H9 (cell line): ENCODE measurements around the gene RAB11A. TPM values are rescaled to one million over a fixed set of nuclear protein-coding genes. Genes with fewer than 3 reads are reported as not detected.

Source experiments
- DNase-seq: peaks from one replicate; pipeline ENCODE4 v3.0.0-alpha.2; 2017
- H2AFZ ChIP-seq: one replicate; pipeline ENCODE4 v1.6.1; 2013; ENCODE audit warnings: mild to moderate bottlenecking, low read length, control low read depth, moderate library complexity
- H2AK5ac ChIP-seq: 2 replicates; pipeline ENCODE4 v1.6.1; 2013; ENCODE audit warnings: low read length, control low read depth, mixed read lengths; ENCODE audit not compliant: insufficient read length
- H2BK120ac ChIP-seq: one replicate; pipeline ENCODE4 v1.6.1; 2013; ENCODE audit warnings: low read depth, mild to moderate bottlenecking, low read length, control low read depth, inconsistent platforms; ENCODE audit not compliant: poor library complexity, severe bottlenecking
- H2BK12ac ChIP-seq: 2 replicates; pipeline ENCODE4 v1.6.1; 2013; ENCODE audit warnings: low read length, control low read depth, mixed read lengths, low read depth; ENCODE audit not compliant: insufficient read length
- H2BK15ac ChIP-seq: 2 replicates; pipeline ENCODE4 v1.6.1; 2013; ENCODE audit warnings: low read depth, low read length, control low read depth
- H2BK20ac ChIP-seq: one replicate; pipeline ENCODE4 v1.6.1; 2013; ENCODE audit warnings: low read depth, mild to moderate bottlenecking, low read length, control low read depth, inconsistent platforms; ENCODE audit not compliant: poor library complexity, severe bottlenecking
- H2BK5ac ChIP-seq: 2 replicates; pipeline ENCODE4 v1.6.1; 2013; ENCODE audit warnings: low read length, control low read depth, mixed read lengths; ENCODE audit not compliant: insufficient read length
- H3K14ac ChIP-seq: 2 replicates; pipeline ENCODE4 v1.6.1; 2013; ENCODE audit warnings: low read length, control low read depth; ENCODE audit not compliant: insufficient read depth
- H3K18ac ChIP-seq: 2 replicates; pipeline ENCODE4 v1.6.1; 2013; ENCODE audit warnings: low read depth, mild to moderate bottlenecking, mixed read lengths, low read length, control low read depth; ENCODE audit not compliant: insufficient read length
- H3K23ac ChIP-seq: 2 replicates; pipeline ENCODE4 v1.6.1; 2013; ENCODE audit warnings: low read length, control low read depth, mixed read lengths, low read depth; ENCODE audit not compliant: insufficient read length
- H3K23me2 ChIP-seq: 2 replicates; pipeline ENCODE4 v1.6.1; 2013; ENCODE audit warnings: low read depth, mild to moderate bottlenecking, mixed read lengths, low read length, control low read depth; ENCODE audit not compliant: insufficient read length, poor library complexity, severe bottlenecking
- H3K27ac ChIP-seq: 2 replicates; pipeline ENCODE4 v1.5.1; 2013; ENCODE audit warnings: low read length, control low read depth, mixed read lengths, low read depth; ENCODE audit not compliant: insufficient read length
- H3K27me3 ChIP-seq: 2 replicates; pipeline ENCODE4 v1.6.1; 2013; ENCODE audit warnings: low read length, control low read depth, inconsistent platforms; ENCODE audit not compliant: insufficient read depth
- H3K4ac ChIP-seq: 2 replicates; pipeline ENCODE4 v1.6.1; 2013; ENCODE audit warnings: low read depth, mild to moderate bottlenecking, control low read depth, inconsistent platforms, low read length, moderate library complexity
- H3K4me1 ChIP-seq: 2 replicates; pipeline ENCODE4 v1.6.1; 2013; ENCODE audit warnings: low read length, control low read depth, inconsistent platforms; ENCODE audit not compliant: insufficient read depth
- H3K4me2 ChIP-seq: 2 replicates; pipeline ENCODE4 v1.6.1; 2013; ENCODE audit warnings: low read length, control low read depth, mixed read lengths; ENCODE audit not compliant: insufficient read length, insufficient read depth
- H3K56ac ChIP-seq: 2 replicates; pipeline ENCODE4 v1.6.1; 2013; ENCODE audit warnings: low read depth, mild to moderate bottlenecking, mixed read lengths, low read length, control low read depth; ENCODE audit not compliant: insufficient read length
- H3K79me1 ChIP-seq: 2 replicates; pipeline ENCODE4 v1.6.1; 2013; ENCODE audit warnings: low read depth, mild to moderate bottlenecking, moderate library complexity, low read length, control low read depth, inconsistent platforms; ENCODE audit not compliant: insufficient read depth, poor library complexity, severe bottlenecking
- H3K79me2 ChIP-seq: 2 replicates; pipeline ENCODE4 v1.6.1; 2013; ENCODE audit warnings: low read length, control low read depth, inconsistent platforms; ENCODE audit not compliant: insufficient read depth
- H3K9ac ChIP-seq: 2 replicates; pipeline ENCODE4 v1.6.1; 2013; ENCODE audit warnings: low read length, control low read depth, mixed read lengths; ENCODE audit not compliant: insufficient read length; ENCODE audit errors: extremely low read depth
- H3K9me3 ChIP-seq: one replicate; pipeline ENCODE4 v1.6.1; 2013; ENCODE audit warnings: low read depth, low read length, inconsistent platforms; ENCODE audit not compliant: control insufficient read depth
- H3T11ph ChIP-seq: one replicate; pipeline ENCODE4 v1.6.1; 2013; ENCODE audit warnings: mild to moderate bottlenecking, low read length, control low read depth, inconsistent platforms
- H4K20me1 ChIP-seq: one replicate; pipeline ENCODE4 v1.6.1; 2013; ENCODE audit not compliant: control insufficient read depth, insufficient read length, insufficient read depth
- H4K5ac ChIP-seq: 2 replicates; pipeline ENCODE4 v1.6.1; 2013; ENCODE audit warnings: low read depth, mild to moderate bottlenecking, mixed read lengths, low read length, control low read depth; ENCODE audit not compliant: insufficient read length
- H4K8ac ChIP-seq: replicated peaks from 2 replicates; pipeline ENCODE4 v1.6.1; 2013; ENCODE audit warnings: low read length, control low read depth, mixed read lengths, low read depth; ENCODE audit not compliant: insufficient read length
- H4K91ac ChIP-seq: 2 replicates; pipeline ENCODE4 v1.6.1; 2013; ENCODE audit warnings: low read depth, mild to moderate bottlenecking, moderate library complexity, mixed read lengths, low read length, control low read depth; ENCODE audit not compliant: insufficient read length
- H3K27ac Mint-ChIP-seq, 3 experiments: 2 replicates in 2 of 3; 3 replicates in 1 of 3; pipeline ENCODE4 v1.8.0; 2020 to 2021; ENCODE audit warnings: mixed read lengths in 3 of 3, mild to moderate bottlenecking in 1 of 3, moderate library complexity in 1 of 3
- H3K27me3 Mint-ChIP-seq: 2 replicates; pipeline ENCODE4 v1.8.0; 2021; ENCODE audit warnings: low read depth, mild to moderate bottlenecking, moderate library complexity, mixed read lengths
- H3K36me3 Mint-ChIP-seq, 3 experiments: 2 replicates in 2 of 3; 3 replicates in 1 of 3; pipeline ENCODE4 v1.8.0; 2020 to 2021; ENCODE audit warnings: low read depth in 3 of 3, mixed read lengths in 3 of 3; ENCODE audit not compliant: insufficient read depth in 1 of 3
- H3K4me1 Mint-ChIP-seq, 2 experiments: 2 replicates each; pipeline ENCODE4 v1.8.0; 2020; ENCODE audit warnings: mixed read lengths in 2 of 2
- H3K4me3 Mint-ChIP-seq, 2 experiments: 2 replicates in 1 of 2; 3 replicates in 1 of 2; pipeline ENCODE4 v1.8.0; 2020 to 2021; ENCODE audit warnings: mild to moderate bottlenecking in 2 of 2, mixed read lengths in 2 of 2, moderate library complexity in 1 of 2
- H3K9me3 Mint-ChIP-seq, 2 experiments: 2 replicates in 1 of 2; 3 replicates in 1 of 2; pipeline ENCODE4 v1.8.0; 2020; ENCODE audit warnings: mild to moderate bottlenecking in 2 of 2, mixed read lengths in 2 of 2, moderate library complexity in 1 of 2
- WGBS: extraction: QIAGEN DNeasy Blood & Tissue Kit; methylation state at CpG from one replicate; pipeline ENCODE4 v1.1.7; 2013; ENCODE audit warnings: missing lambda C conversion rate, low lambda C conversion rate, mixed read lengths; ENCODE audit not compliant: insufficient read length; ENCODE audit errors: extremely low coverage; 5-methylcytosine and 5-hydroxymethylcytosine counted together
- total RNA-seq: library from RNA; stranded (reverse); gene quantifications from 2 replicates; pipeline ENCODE4 v1.2.1, GENCODE V29; 2021
- TF ChIP-seq, protein P1 (sequence below): fragments of 200-600 bp; sonication (generic); conservative IDR thresholded peaks from 3 replicates; pipeline ENCODE4 v1.8.0; 2021; ENCODE audit warnings: antibody characterized with exemption, mild to moderate bottlenecking

The RAB11A gene
- total RNA-seq, 1 experiment from 2014 or later, result 217 TPM

DNA sequence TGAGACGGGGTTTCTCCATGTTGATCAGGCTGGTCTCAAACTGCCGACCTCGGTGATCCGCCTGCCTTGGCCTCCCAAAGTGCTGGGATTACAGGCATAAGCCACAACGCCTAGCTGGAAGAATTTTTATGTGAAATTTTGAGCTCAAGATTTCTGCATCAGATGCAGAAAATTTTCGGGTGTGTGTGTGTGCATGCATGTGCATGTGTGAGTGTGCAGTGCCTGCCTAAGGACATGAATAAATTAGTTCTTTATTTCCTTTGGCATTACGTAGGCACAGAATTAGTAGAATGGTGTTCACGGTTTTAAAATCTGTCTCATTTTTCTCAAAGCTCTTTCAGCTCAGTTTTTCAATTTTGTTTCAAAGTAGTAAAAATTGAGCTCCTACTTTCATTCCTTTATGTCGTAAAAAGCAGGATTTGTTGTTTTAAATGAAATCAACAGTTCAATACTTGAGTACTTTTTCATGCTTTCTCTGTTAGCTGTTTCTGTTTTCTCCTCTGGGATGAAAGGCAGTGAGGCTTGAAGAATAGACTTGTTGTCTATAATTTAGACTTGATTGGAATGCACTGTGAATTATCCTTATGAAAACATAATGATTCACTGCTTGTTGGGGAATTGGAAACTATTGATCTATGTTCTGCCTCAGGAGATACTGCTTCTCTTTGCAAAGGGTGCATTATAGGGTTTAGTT, 23.3 kb upstream of the RAB11A start:
- Histone ChIP-seq H3K4me1 (no peaks in the 10 kb centered on the region), H3K4ac (no peak overlapping the region), H2BK15ac (no peak overlapping the region), H2BK12ac (no peak overlapping the region), H3K56ac (no peak overlapping the region), H2BK120ac (no peak overlapping the region), H4K8ac (no peak overlapping the region), H3T11ph (no peak overlapping the region), H2AK5ac (no peak overlapping the region), H4K5ac (no peak overlapping the region), H4K20me1 (no peaks in the 10 kb centered on the region), H3K27me3 (no peaks in the 10 kb centered on the region), H3K9ac (no peak overlapping the region), H3K9me3 (no peaks in the 10 kb centered on the region), H3K4me2 (no peak overlapping the region), H3K18ac (no peak overlapping the region), H3K23me2 (no peaks in the 10 kb centered on the region), H3K79me1 (no peaks in the 10 kb centered on the region), H4K91ac (no peak overlapping the region), H3K27ac (no peak overlapping the region), H3K14ac (no peak overlapping the region), H2BK20ac (no peak overlapping the region), H2AFZ (no peak overlapping the region), H3K79me2 (no peaks in the 10 kb centered on the region), H2BK5ac (no peak overlapping the region), H3K23ac (no peak overlapping the region)
- Mint-ChIP-seq H3K4me3 (no peak overlapping the region), H3K36me3 (no peaks in the 10 kb centered on the region), H3K27me3 (no peaks in the 10 kb centered on the region), H3K4me1 (peaks cover 0 to 2% of the 10 kb centered on the region in 2 experiments; a peak in 1 of 4 replicates), H3K9me3 (peaks cover 2 to 3% of the 10 kb centered on the region in 2 experiments; a peak in 2 of 5 replicates), H3K27ac (peak overlapping the region in 1 of 3 experiments; percentile 78; a peak in 1 of 7 replicates)
- TF ChIP-seq, protein P1, sequence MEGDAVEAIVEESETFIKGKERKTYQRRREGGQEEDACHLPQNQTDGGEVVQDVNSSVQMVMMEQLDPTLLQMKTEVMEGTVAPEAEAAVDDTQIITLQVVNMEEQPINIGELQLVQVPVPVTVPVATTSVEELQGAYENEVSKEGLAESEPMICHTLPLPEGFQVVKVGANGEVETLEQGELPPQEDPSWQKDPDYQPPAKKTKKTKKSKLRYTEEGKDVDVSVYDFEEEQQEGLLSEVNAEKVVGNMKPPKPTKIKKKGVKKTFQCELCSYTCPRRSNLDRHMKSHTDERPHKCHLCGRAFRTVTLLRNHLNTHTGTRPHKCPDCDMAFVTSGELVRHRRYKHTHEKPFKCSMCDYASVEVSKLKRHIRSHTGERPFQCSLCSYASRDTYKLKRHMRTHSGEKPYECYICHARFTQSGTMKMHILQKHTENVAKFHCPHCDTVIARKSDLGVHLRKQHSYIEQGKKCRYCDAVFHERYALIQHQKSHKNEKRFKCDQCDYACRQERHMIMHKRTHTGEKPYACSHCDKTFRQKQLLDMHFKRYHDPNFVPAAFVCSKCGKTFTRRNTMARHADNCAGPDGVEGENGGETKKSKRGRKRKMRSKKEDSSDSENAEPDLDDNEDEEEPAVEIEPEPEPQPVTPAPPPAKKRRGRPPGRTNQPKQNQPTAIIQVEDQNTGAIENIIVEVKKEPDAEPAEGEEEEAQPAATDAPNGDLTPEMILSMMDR, result no peak
- no CpG with 5 or more reads among the region's 9 CpGs for WGBS
- no peak for DNase-seq
